ENCODE results near the gene HMCN2.

DNA sequence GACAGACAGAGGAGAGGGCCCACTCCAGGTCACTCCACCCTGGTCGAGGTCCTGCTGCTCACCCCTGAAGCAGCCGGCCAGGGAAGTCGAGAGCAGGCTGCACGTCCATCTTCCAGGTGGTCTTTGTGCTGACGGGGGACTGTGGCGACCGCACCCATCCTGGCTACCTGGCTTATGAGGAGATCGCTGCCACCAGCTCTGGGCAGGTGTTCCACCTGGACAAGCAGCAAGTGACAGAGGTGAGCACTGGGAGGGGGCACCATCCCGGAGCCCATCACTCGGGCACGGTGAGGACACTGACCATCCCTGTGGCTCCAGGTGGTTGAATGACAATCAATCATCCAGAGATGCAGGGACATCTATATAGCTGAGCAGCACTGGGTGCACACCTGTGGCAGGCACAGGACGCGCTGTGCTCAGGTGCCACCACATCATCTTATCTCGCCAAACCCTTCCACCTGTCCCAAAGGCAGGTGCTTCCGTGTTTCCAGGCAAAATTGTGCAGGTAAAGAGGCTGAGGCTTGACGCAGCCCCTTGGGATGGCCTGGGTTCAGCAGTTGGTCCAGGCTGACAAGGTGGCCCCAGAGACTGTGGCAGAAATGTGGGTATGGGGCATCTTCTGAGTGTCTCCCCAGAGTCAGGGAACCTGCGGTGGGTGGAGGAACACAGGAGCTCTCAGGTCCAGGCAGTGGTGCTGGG, 20.7 kb downstream of the HMCN2 start:
- TF ChIP-seq, protein P1, sequence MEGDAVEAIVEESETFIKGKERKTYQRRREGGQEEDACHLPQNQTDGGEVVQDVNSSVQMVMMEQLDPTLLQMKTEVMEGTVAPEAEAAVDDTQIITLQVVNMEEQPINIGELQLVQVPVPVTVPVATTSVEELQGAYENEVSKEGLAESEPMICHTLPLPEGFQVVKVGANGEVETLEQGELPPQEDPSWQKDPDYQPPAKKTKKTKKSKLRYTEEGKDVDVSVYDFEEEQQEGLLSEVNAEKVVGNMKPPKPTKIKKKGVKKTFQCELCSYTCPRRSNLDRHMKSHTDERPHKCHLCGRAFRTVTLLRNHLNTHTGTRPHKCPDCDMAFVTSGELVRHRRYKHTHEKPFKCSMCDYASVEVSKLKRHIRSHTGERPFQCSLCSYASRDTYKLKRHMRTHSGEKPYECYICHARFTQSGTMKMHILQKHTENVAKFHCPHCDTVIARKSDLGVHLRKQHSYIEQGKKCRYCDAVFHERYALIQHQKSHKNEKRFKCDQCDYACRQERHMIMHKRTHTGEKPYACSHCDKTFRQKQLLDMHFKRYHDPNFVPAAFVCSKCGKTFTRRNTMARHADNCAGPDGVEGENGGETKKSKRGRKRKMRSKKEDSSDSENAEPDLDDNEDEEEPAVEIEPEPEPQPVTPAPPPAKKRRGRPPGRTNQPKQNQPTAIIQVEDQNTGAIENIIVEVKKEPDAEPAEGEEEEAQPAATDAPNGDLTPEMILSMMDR (conservative IDR thresholded peaks at IDR 0.05): no peak
- no peak for TF ChIP-seq ZFX (IDR thresholded peaks at IDR 0.05)
